GM21381 (cell line): ENCODE results near the gene CTIF.

Experiments
- ATAC-seq: cut with Tn5 transposase; IDR thresholded peaks from one replicate; pipeline ENCODE4 v1.9.1; 2021; ENCODE audit warnings: mild to moderate bottlenecking, moderate library complexity; ENCODE audit not compliant: unreplicated experiment

Gene CTIF

DNA sequence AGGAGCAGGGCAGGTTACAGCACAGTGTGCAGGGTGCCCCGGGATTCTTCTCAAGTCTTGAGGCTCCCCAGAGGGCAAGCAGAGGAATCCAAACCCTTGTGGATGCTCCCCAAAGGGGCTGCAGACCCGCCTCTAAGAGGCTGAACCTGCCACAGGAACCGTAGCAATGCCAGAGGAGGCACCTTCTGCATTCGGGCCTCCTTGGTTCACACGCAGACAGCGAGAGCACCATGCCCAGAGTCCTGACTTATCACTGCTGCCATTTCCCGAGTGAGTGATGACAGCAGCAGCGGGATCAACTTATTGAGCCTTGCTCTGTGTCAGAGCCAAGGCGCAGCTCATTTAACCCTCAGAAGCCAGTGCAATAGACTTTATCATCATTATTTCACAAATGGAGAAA lies 203.5 kb downstream of the CTIF start:
- no peak for ATAC-seq

DNA sequence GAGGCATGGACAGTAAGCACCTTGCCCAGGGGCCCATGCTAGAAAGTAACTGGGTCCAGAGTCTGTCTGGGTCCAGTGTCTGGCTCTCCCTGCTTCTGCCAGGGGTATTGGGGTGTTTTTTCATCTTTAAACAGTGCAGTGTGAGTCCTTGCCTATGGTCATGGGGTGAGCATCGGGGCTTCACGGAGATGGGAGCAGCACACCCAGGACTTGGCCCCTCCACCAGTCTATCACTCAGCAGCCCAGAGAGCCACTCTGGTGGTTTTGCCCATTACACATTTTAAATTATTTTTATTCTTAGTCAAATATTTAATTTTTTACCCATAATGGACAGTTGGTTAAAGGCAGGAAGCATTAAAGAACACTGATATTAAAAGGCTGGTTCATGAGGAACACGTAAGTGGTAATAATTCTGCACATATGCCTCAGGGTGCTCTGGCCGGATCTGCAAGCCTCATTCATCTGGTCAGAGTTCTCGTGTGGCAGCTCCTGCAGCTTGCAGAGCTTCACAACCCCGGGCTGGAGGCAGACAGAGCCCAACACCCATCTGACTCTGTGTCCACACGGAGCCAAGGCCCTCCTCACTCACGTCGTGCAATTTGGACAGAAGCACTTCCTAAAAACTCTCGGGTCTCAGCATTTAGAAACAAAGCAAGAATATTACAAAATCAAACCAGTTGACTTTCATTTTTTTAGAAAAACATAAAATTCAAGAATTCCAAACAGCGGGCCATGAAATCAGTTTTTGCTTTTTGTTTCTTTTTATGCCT lies 204.1 kb downstream of the CTIF start:
- no peak for ATAC-seq

DNA sequence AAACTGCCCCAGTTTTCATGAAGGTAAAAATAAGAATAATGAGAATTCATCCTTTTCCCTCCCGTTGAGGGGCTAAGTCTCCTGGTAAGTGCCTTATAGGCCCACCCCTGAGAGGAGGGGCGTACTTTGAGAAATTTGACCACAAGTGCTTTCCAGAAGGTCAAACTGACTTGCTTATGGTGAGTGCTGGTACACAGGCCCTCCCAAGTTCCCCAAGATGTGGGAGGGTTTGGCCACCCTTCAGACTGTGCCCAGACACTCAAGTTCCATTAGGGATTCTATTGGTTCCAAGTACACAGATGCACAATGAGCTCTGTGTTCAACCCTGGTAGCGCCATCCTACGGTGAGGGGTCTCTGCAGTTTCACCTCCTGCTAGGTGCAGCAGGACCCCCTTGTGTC lies 205.1 kb downstream of the CTIF start:
- no peak for ATAC-seq

DNA sequence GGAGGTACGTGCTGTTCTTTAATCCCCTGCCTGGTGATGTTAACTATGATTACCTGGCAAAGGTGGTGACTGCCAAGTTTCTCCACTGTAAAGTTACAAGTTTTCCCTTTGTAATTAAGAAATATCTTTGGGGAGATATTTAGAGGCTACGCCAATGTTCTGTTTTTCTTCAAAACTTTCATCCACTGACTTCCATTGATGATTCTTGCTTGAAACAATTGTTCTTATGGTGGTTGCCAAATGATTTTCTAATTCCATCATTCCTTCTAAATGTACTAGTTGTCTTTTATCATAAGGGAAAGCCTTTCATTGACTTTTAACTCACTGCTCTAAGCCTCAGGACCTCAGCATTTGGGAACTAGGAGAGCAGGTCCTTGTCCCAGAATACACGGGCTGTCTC lies 206.5 kb downstream of the CTIF start:
- ATAC-seq = no peak

GRCh38 chr18:48749768-48750167 lies 210.9 kb downstream of the CTIF start:
- no peak for ATAC-seq

- no peak for ATAC-seq
Observed at GRCh38 chr18:48750485-48751175, 211.8 kb downstream of the CTIF start.

DNA sequence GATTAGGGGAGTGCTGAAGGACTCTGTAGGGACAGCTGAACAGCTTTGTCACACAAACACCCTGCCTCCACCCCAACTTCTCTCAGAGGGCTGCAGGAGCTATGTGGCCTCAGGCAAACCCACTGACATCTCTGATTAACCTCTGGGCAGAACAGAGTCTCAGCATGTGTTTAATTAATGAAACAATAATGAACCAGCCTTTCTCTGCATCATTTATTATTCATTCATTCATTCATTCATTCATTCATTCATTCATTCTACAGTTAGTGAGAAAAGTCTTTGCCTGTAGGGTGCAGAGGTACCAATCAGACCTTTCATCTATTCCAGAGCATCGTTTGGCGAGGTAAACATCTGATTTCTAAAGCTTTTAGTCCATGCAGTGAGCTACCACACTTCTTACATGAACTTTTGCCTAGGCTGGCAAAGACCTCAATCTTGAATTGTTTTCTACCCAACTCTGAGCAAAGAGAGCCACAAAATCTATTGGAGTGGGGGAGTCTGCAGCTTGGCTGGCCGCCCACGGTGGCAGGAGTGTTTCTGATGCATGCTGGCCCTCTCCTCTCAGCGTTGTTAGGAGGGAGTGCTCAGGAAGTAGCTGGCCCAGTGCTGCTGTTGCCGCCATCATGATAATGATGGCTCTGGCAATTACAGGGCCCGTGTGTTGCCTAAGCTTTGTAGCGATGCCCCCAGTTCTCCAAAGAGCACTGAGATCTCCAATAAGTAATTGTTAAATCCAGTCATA lies 213.1 kb downstream of the CTIF start:
- no peak for ATAC-seq

- ATAC-seq = no peak
Observed at GRCh38 chr18:48752478-48752877, 213.6 kb downstream of the CTIF start.

- ATAC-seq = no peak
Observed at GRCh38 chr18:48752928-48753327, 214.1 kb downstream of the CTIF start.

DNA sequence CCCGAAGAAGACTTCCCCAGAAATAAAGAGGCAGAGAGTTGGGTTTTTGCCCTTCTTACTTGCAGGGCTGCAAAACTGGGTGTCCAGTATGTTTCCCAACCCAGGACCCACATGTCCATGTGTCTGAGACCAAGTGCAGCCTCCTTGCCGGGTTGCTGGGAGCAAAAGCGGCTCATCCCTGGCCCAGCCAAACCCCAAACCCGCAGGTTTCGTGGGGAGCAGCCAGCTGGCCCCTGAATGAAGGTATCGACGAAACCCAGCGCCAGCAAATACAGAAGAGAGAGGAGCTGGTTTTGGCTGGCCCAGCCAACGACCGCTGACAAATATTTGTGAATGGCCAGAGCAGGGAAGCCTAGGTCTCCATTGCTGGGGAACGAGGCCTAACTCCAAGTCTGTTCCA lies 214.9 kb downstream of the CTIF start:
- no peak for ATAC-seq

DNA sequence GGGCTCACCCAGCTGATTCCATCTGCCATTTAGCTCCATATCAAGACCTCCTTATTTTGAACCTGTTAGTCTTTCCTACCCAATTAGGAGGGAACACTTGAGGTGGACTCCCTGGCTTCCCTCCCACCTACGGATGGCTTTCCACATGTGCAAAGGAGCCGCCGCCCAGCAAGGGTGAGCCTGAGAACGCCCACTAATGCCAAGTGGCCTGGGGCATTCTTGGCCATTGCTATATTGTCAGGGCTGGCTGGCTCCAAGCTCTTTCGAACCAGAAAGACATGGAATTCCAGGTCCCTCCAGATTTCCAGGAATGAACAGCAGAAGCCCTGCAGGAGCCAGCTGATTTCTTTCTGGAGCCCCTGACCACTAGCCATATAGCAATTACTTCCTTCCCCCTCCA lies 215.7 kb downstream of the CTIF start:
- no peak for ATAC-seq

- ATAC-seq = peak; percentile 45
Observed at GRCh38 chr18:48754993-48755473, 216.2 kb downstream of the CTIF start.

DNA sequence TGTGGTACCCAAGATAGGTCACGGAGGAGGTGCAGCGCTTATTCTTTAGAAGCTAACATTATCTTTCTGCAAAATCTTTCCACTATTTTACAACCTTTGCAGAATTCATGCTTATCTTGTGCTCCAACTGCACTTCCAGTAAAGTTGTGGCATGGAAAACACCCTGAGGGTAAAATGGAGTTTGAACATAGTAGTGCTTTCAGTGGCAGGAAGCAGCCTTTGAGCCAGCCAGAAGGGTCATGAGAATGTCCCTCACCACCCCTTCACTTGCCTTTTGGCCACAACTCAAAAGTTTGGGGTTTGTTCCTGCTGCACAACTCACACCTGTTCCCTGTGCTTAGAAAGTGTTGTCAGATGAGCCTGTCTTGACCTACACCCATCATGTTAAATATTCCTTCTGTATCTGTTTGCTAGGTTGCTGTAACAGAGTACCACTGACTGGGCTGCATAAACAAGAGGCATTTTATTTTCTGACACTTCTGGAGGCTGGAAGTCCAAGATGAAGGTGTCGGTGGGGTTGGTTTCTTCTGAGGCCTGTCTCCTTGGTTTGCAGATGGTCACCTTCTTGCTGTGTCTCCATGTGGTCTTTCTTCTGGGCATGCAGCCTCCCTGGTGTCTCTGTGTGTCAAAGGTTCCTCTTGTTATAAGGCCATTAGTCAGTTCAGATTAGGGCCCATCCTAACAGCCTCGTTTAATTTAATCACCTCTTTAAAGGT lies 217.8 kb downstream of the CTIF start:
- no peak for ATAC-seq

- no peak for ATAC-seq
Observed at GRCh38 chr18:48757367-48757766, 218.5 kb downstream of the CTIF start.

DNA sequence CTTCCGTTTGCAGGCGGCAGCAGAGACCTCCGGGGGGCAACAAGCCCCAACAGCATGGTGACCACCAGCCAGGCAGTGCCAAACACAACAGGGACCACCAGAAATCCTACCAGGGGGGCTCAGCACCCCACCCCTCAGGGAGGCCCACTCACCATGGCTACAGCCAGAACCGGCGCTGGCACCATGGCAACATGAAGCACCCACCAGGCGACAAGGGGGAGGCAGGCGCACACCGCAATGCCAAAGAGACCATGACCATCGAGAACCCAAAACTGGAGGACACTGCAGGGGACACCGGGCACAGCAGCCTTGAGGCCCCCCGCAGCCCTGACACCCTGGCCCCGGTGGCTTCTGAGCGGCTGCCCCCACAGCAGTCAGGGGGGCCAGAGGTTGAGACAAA lies 219.1 kb downstream of the CTIF start:
- ATAC-seq = no peak

DNA sequence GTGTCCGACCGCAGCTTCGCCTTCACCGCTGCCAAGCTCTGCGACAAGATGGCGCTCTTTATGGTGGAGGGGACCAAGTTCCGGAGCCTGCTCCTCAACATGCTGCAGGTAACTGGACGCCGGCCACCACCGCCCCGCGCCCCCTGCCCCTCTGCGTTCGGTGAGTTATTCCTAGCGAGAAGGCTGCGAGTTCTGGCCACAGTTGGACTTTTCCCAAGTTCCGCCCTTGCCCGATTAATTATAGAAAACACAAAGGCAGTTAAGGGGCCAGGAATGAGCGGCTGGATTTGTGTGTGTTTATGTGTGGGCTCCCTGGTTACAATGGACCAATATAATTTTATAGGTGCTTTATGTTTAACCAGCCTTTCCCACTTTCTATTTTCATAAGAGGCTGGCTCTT lies 222.8 kb downstream of the CTIF start:
- no peak for ATAC-seq

DNA sequence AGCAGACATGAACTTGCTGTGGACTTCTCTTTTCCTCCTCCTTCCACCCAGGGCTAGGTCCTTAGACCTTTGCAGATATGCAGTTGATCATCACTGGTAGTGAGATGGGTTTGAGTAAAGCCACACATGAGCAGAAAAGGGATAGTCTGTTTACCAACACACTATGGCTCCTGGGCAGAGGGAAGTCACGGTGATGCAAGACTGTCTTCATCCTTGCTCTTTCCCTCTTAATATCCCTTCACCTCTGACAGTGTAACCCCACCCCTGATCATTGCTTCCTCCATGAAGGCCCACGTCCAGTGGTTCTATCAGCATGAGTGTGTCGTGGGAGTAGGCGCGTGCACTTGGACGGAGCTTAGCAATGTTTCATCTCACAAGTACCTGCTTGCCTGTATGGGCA lies 223.2 kb downstream of the CTIF start:
- no peak for ATAC-seq

GRCh38 chr18:48762836-48763718 lies 224.2 kb downstream of the CTIF start:
- ATAC-seq = no peak

- ATAC-seq = no peak
Observed at GRCh38 chr18:48763719-48764100, 224.9 kb downstream of the CTIF start.

DNA sequence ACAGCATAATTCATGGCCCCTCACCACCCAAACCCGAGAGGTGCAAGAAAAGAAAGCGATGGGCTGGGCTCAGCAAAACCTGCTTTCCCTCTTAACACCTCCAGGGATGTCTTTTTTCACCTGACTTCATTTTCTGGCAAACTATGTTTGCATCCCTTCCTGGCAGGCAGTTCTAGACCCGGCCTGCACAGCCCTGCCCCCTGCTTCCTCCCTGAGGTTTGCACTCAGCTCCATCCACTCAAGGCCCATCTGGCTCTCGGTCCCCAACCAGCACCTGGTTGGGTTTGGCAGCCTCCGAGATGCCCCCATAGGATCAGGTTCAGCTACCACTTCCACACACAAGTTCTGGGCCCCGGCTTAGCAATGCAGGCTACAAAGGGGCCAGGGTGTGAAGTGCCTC lies 226.2 kb downstream of the CTIF start:
- no peak for ATAC-seq
